Duodenal mucosa (tissue), 2 donors: ENCODE measurements around the gene TNNT1.

Source experiments
- H3K27ac ChIP-seq: one replicate; pipeline ENCODE4 v1.7.0; 2013; ENCODE audit warnings: low read depth, low read length
- H3K27me3 ChIP-seq, 2 donors: one replicate each; pipeline ENCODE4 v1.7.0; 2013; ENCODE audit warnings: low read length in 2 of 2, control low read depth in 1 of 2; ENCODE audit not compliant: insufficient read depth in 2 of 2, control insufficient read depth in 1 of 2
- H3K36me3 ChIP-seq, 2 donors: one replicate each; pipeline ENCODE4 v1.7.0; 2013; ENCODE audit warnings: low read length in 2 of 2, control low read depth in 1 of 2; ENCODE audit not compliant: insufficient read depth in 2 of 2, control insufficient read depth in 1 of 2
- H3K4me1 ChIP-seq, 2 donors: one replicate each; pipeline ENCODE4 v1.7.0; 2013; ENCODE audit warnings: low read length in 2 of 2, control low read depth in 1 of 2; ENCODE audit not compliant: insufficient read depth in 2 of 2, control insufficient read depth in 1 of 2
- H3K4me3 ChIP-seq, 2 donors: one replicate each; pipeline ENCODE4 v1.7.0; 2013; ENCODE audit warnings: low read length in 2 of 2, low read depth in 1 of 2
- H3K9ac ChIP-seq, 2 donors: one replicate each; pipeline ENCODE4 v1.7.0; 2013; ENCODE audit warnings: low read length in 2 of 2, low read depth in 1 of 2
- H3K9me3 ChIP-seq, 2 donors: one replicate each; pipeline ENCODE4 v1.7.0; 2013; ENCODE audit warnings: low read length in 2 of 2, control low read depth in 1 of 2; ENCODE audit not compliant: control insufficient read depth in 1 of 2

Gene TNNT1

GRCh38 chr19:55179606-55180484, 30.8 kb upstream of the TNNT1 start, which contains the start of gene SYT5:
TSS of gene SYT5 (minus strand) at chr19:55180289. CDS start at chr19:55179041, 1,248 bp downstream.
- H3K4me1 ChIP-seq: peaks cover 5 to 11% of the 10 kb centered on the region in 2 donors
- H3K9ac ChIP-seq: no peak within 1 kb of the TSS
- H3K27ac ChIP-seq: no peak within 1 kb of the TSS
- H3K4me3 ChIP-seq: peak within 1 kb of the TSS; percentile 54 to 57
- peaks cover 17 to 40% of the 10 kb centered on the region in 2 donors for H3K27me3 ChIP-seq
- H3K36me3 ChIP-seq: peaks cover 6 to 24% of the 10 kb centered on the region in 2 donors
- no peaks in the 10 kb centered on the region for H3K9me3 ChIP-seq

- peaks cover 6 to 24% of the 10 kb centered on the region in 2 donors for H3K36me3 ChIP-seq
- peaks cover 5 to 11% of the 10 kb centered on the region in 2 donors for H3K4me1 ChIP-seq
- no peaks in the 10 kb centered on the region for H3K9me3 ChIP-seq
- no peak overlapping the region for H3K27ac ChIP-seq
- peak overlapping the region; percentile 54 to 57 for H3K4me3 ChIP-seq
- peaks cover 26 to 45% of the 10 kb centered on the region in 2 donors for H3K27me3 ChIP-seq
- no peak overlapping the region for H3K9ac ChIP-seq
These were observed 30.0 kb upstream of the TNNT1 start for GRCh38 chr19:55178781-55179599.

- no peak overlapping the region for H3K9ac ChIP-seq
- peaks cover 45 to 54% of the 10 kb centered on the region in 2 donors for H3K27me3 ChIP-seq
- H3K4me1 ChIP-seq: peaks cover 5 to 14% of the 10 kb centered on the region in 2 donors
- H3K4me3 ChIP-seq: no peak overlapping the region
- H3K27ac ChIP-seq: no peak overlapping the region
- peaks cover 0 to 3% of the 10 kb centered on the region in 2 donors for H3K36me3 ChIP-seq
- no peaks in the 10 kb centered on the region for H3K9me3 ChIP-seq
These were observed 27.1 kb upstream of the TNNT1 start for GRCh38 chr19:55176076-55176475.

DNA sequence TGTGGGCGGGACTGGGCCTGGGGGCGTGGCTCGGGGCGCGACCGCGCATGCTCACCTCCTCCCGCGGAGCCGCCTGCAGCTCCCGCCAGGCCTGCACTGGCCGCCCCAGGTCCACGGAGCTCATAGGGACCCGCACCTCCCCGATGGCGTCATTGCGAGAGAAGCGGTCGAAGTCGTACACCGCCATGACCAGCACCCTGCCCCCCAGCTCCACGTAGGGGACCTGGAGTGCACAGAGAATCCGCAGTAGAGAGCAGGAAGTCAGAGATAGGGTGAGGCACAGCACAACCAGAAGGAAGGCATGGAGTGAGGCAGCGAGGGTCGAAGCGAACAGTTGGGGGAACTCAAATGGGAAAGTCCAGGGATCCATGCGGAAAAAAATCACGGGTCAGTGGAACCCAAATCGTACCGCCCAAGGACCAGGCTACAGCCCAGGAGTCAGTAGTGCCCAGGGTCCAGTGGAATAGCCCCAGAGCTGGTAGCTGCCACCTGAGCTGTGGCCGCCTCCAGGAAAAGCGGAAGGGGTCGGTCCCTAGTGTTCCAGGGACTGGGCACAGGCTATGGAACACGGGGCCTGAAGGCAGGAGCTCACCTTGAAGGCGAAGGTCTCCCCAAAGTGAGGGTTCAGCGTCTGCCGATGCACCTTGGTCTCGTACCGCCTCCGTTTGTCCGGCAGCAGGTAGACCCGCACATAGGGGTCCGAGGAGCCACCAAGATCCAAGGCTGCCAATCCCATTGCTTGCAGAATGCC, 26.3 kb upstream of the TNNT1 start:
- H3K9me3 ChIP-seq: no peaks in the 10 kb centered on the region
- H3K27me3 ChIP-seq: peaks cover 45 to 52% of the 10 kb centered on the region in 2 donors
- no peak overlapping the region for H3K27ac ChIP-seq
- H3K4me1 ChIP-seq: peaks cover 5 to 14% of the 10 kb centered on the region in 2 donors
- H3K9ac ChIP-seq: no peak overlapping the region
- H3K4me3 ChIP-seq: no peak overlapping the region
- H3K36me3 ChIP-seq: peaks cover 0 to under 1% of the 10 kb centered on the region in 2 donors

GRCh38 chr19:55174425-55175116, 25.6 kb upstream of the TNNT1 start:
- Histone ChIP-seq H3K27me3 (peaks cover 45 to 55% of the 10 kb centered on the region in 2 donors), H3K4me1 (peaks cover 2 to 10% of the 10 kb centered on the region in 2 donors)

GRCh38 chr19:55173714-55174409, 24.9 kb upstream of the TNNT1 start:
- peaks cover 45 to 55% of the 10 kb centered on the region in 2 donors for H3K27me3 ChIP-seq
- H3K9ac ChIP-seq: no peak overlapping the region
- H3K27ac ChIP-seq: no peak overlapping the region
- peak overlapping the region; percentile 5 to 9 for H3K4me3 ChIP-seq
- H3K4me1 ChIP-seq: peaks cover 0 to 5% of the 10 kb centered on the region in 2 donors
- no peaks in the 10 kb centered on the region for H3K36me3 ChIP-seq
- H3K9me3 ChIP-seq: no peaks in the 10 kb centered on the region

More at GRCh38 chr19:55174425-55175116, 25.6 kb upstream of the TNNT1 start:
- H3K9ac ChIP-seq: no peak overlapping the region
- H3K27ac ChIP-seq: no peak overlapping the region
- no peaks in the 10 kb centered on the region for H3K9me3 ChIP-seq
- H3K4me3 ChIP-seq: no peak overlapping the region
- no peaks in the 10 kb centered on the region for H3K36me3 ChIP-seq

- peaks cover 45 to 53% of the 10 kb centered on the region in 2 donors for H3K27me3 ChIP-seq
- no peaks in the 10 kb centered on the region for H3K36me3 ChIP-seq
- H3K27ac ChIP-seq: no peak overlapping the region
- H3K9ac ChIP-seq: no peak overlapping the region
- H3K9me3 ChIP-seq: no peaks in the 10 kb centered on the region
- peaks cover 0 to 3% of the 10 kb centered on the region in 2 donors for H3K4me1 ChIP-seq
- H3K4me3 ChIP-seq: peak overlapping the region in 1 of 2 donors; percentile 5
These were observed 24.2 kb upstream of the TNNT1 start for GRCh38 chr19:55173186-55173713.

DNA sequence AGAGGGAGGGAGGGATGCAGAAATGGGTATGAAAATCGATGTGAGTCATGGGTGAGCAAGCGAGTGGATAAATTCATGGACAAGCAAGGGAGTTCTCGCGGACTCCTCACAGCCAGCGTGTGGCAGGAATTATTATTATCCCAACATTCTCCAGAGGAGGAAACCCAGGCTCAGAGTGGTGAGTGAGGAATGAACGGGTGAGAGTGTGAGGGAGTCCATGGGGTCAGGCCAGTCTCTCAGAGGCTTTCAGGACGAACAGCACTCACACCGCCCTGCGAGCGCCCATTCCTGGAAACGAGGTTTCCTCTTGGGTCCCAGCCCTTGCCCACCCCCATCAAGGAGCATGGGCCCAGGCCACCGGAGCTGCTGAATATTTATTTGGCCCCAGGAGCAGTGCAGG, 23.7 kb upstream of the TNNT1 start:
- no peak overlapping the region for H3K27ac ChIP-seq
- H3K36me3 ChIP-seq: no peaks in the 10 kb centered on the region
- H3K27me3 ChIP-seq: peaks cover 41 to 49% of the 10 kb centered on the region in 2 donors
- no peak overlapping the region for H3K9ac ChIP-seq
- no peaks in the 10 kb centered on the region for H3K9me3 ChIP-seq
- peaks cover 0 to 3% of the 10 kb centered on the region in 2 donors for H3K4me1 ChIP-seq
- no peak overlapping the region for H3K4me3 ChIP-seq
